HG03571 (cell line): Measurements from ENCODE around the gene ATP5PB.

Experiments
- ATAC-seq: cut with Tn5 transposase; IDR thresholded peaks from one replicate; pipeline ENCODE4 v1.9.1; 2021; ENCODE audit not compliant: unreplicated experiment

Gene ATP5PB

DNA sequence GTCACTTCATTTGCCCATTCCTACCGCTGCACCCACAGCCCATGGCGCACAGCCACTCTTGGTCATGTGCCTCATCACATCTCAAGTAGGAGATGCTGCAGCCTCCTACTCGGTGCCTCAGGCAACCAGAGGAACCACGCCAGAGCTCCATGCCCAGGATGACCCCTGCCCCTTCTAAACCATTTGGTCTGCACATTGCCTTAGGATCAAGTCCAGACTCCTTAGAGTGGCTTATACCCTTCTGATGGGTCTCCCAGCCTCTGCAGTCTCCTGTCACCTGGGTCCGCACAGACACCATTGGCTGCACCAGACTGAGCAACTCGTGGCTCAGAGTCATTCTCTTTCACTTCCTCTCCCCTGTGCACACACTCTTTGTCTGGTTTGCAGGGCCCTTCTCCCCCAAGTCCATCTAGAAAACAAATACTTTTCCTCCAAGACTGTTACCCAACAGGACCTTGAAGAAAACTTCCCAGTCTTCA is 56.4 kb downstream of the ATP5PB start:
- ATAC-seq, result peak; percentile 43

DNA sequence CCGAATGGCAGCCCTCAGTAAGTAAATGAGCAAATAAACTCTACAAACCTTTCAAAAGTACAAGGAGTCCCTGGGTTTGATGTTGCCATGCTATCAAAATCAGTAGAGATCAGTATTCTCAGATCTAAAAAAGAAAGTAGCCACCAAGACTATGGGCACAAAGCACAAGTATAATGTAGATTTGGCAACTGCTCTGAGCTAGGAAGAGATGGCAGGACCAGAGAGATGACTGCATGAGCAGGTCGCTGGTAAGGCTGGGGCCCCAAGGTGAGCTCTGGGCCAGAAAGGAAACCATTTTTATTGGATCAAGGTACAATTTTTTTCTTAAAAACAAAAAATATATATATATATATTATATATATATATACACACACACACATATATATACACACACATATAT is 57.3 kb downstream of the ATP5PB start:
- no peak for ATAC-seq

DNA sequence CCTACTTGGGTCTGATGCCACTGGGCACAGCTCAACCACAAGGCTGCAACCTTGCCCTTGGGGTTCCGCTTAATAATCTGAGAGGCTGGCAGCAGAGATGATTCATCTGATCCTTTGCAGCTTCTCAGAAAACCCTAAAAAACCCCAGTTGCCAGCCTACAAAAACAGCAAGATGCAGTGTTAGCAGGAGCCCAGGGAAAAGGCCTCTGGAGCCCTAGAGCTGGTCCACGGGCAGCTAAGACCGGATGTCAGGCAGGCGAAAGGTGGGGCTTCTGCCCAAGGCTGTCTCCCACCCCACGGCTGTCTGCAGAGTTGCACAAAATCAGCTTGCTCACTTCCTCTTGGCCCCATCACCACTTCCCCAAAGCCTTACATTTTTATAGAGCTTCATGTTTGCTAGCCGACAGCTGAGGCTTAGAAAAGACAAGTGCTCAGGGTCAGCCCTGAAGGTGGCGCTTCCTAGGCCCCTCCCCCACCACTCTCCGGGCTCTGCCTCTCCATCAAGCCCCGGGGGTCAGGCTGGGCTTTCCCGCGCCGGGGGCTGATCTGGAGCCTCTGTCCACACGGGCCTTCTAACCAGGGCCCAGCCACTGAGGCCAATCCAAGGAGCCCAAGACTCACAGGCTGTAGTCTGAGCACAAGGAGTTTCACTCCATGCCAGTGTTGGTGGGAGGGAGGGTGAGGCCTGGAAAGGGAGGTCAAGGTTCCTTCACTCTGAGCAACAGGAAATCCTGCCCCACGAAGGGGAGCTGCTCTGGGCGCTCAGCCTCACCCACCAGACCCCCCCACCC is 58.3 kb downstream of the ATP5PB start:
- ATAC-seq, result peak; percentile 42

DNA sequence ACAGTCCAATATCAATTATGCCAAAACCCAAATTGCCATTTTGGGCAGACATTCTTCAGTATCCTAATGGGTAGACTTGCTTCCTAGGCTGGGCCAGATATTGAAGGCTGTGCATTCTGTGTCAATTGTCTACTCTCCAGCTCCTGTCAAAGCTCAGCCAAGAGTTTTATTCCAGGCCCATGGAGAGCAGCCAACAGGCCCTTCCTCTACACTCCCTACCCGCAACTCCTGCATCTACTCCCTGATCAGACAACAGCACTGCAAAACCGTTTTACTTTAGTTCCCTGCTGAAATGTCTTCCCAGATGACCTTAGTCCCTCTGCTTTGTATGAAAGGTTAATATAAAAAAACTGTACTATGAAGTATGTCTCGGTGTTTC is 60.7 kb downstream of the ATP5PB start:
- no peak for ATAC-seq

DNA sequence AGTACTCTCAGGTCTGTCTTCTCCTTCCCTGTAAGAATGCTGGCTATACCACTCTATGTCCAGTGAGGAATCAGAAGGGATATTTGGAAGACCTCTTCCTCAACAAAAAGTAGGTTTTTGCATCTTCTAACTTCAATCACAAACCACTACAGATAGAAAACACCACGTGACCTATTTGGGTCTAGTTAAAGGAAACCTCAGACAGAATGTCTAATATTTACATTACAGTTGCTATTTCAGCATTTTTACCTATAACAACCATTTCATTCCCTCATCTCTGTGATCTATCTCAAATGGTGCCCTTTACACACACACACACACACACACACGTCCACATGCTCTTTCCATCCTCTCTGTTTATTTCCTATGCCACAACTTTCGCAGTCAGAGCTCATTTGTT is 62.1 kb downstream of the ATP5PB start:
- no peak for ATAC-seq
